GM12878 (cell line): ENCODE measurements around the gene UBE2E1. TPM values are rescaled to one million over a fixed set of nuclear protein-coding genes. Genes with fewer than 3 reads are reported as not detected.

Experiments
- BHLHE40 ChIP-seq, 2 experiments: fragments of 450-650 bp in 1 of 2; IDR thresholded peaks; 2 replicates each; pipeline ENCODE4 v1.6.1; 2011 to 2017; ENCODE audit warnings: low read depth in 2 of 2, borderline replicate concordance in 1 of 2, improper control_type of control experiment in 1 of 2, low read length in 1 of 2, mild to moderate bottlenecking in 1 of 2
- CHD2 ChIP-seq: IDR thresholded peaks from 2 replicates; pipeline ENCODE4 v1.6.1; 2011; ENCODE audit warnings: low read depth, low read length, improper control_type of control experiment, borderline replicate concordance
- ELK1 ChIP-seq: IDR thresholded peaks from 2 replicates; pipeline ENCODE4 v1.6.1; 2012; ENCODE audit warnings: low read depth, low read length, improper control_type of control experiment
- ESRRA ChIP-seq: IDR thresholded peaks from 2 replicates; pipeline ENCODE4 v1.6.1; 2012; ENCODE audit warnings: mild to moderate bottlenecking, low read length, improper control_type of control experiment
- GABPA ChIP-seq: IDR thresholded peaks from 2 replicates; pipeline ENCODE4 v1.6.1; 2014; ENCODE audit warnings: antibody characterized with exemption, low read depth, mild to moderate bottlenecking, inconsistent platforms
- IRF4 ChIP-seq: IDR thresholded peaks from 2 replicates; pipeline ENCODE4 v1.6.1; 2011; ENCODE audit warnings: low read depth, low read length
- NFIC ChIP-seq: IDR thresholded peaks from 2 replicates; pipeline ENCODE4 v1.6.1; 2012; ENCODE audit warnings: low read depth, mild to moderate bottlenecking, inconsistent platforms, low read length, moderate library complexity
- NFYA ChIP-seq: IDR thresholded peaks from 2 replicates; pipeline ENCODE4 v1.6.1; 2011; ENCODE audit warnings: low read depth, mild to moderate bottlenecking, low read length, improper control_type of control experiment, borderline replicate concordance
- RAD51 ChIP-seq: fragments of 450-650 bp; IDR thresholded peaks from 2 replicates; pipeline ENCODE4 v1.6.1; 2016; ENCODE audit warnings: moderate library complexity, mild to moderate bottlenecking, inconsistent platforms
- REST ChIP-seq: IDR thresholded peaks from 2 replicates; pipeline ENCODE4 v1.6.1; 2012; ENCODE audit warnings: mild to moderate bottlenecking, low read depth, low read length
- SP1 ChIP-seq: IDR thresholded peaks from one replicate; pipeline ENCODE4 v1.6.1; 2011; ENCODE audit warnings: low read depth, low read length
- TBL1XR1 ChIP-seq: IDR thresholded peaks from 2 replicates; pipeline ENCODE4 v1.6.1; 2012; ENCODE audit warnings: low read depth, low read length, improper control_type of control experiment
- TCF12 ChIP-seq: IDR thresholded peaks from 2 replicates; pipeline ENCODE4 v1.6.1; 2011; ENCODE audit warnings: low read depth, mild to moderate bottlenecking, low read length
- ZBTB4 ChIP-seq: fragments of 450-650 bp; formaldehyde crosslinking; IDR thresholded peaks from 2 replicates; pipeline ENCODE4 v1.4.0; 2022; ENCODE audit warnings: mild to moderate bottlenecking, moderate library complexity
- polyA plus RNA-seq, 11 experiments: library from polyadenylated mRNA; depleted of rRNA in 4 of 11; unstranded in 6 of 11; stranded (reverse) in 5 of 11; fragments of >200 nt; fragmentation: Nextera tagmentation in 4 of 11; fragmentation: Illumina TruSeq in 1 of 11; extraction: Ambion mirVana in 4 of 11; extraction: Trizol in 1 of 11; gene quantifications; 1 replicate in 1 of 11; 2 replicates in 10 of 11; pipeline versions ENCODE4 v1.2.1 to v1.2.3, GENCODE V29; 2011 to 2016; ENCODE audit warnings: inconsistent platforms in 2 of 11, missing spikeins in 2 of 11, low read depth in 1 of 11
- total RNA-seq, 4 experiments: library from RNA; depleted of rRNA in 3 of 4; stranded (reverse); fragments of >200 nt in 3 of 4; fragmentation: Illumina TruSeq in 1 of 4; extraction: Trizol in 1 of 4; gene quantifications; 2 replicates each; pipeline versions ENCODE4 v1.2.1 to v1.2.3, GENCODE V29; 2013 to 2021
- TF ChIP-seq, protein P1 (sequence below): fragments of 450-650 bp; IDR thresholded peaks from 2 replicates; pipeline ENCODE4 v1.6.1; 2018; ENCODE audit warnings: mild to moderate bottlenecking, low read depth, moderate library complexity; ENCODE audit not compliant: partially characterized antibody
- TF ChIP-seq, protein P2 (sequence below): fragments of 150-350 bp; IDR thresholded peaks from 2 replicates; pipeline ENCODE4 v1.6.1; 2016; ENCODE audit warnings: low read depth, low read length

Gene UBE2E1
- total and polyA plus RNA-seq, 10 of the 15 experiments (the other 5 are each of a cell fraction or from before 2014, with no cell fraction given): 18.7 to 425 (median 147) TPM

DNA sequence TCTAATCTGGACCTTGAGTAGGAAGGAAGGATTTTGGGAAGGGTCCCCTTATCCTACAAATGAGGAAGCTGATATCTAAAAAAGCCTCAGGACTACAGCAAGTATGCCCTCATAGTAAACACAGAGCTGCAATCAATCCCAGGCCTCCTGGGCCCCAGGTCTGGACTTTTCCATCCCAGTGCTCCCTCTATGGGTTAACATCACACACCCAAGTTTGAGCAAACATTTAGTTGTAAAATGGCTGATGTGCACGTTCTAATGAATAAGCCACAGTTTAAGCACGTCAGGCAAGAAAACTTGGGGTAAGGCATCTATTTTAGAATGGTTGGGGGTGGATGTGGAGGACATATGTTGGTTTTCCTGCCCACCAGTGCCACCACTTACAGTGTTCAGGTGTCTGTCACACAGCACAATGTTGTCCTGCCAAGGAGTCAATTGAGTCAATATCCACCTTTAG lies 44.3 kb upstream of the UBE2E1 start (continued):
- TF ChIP-seq ZBTB4 (no peak), ESRRA (no peak), ELK1 (no peak), SP1 (no peak), TCF12 (no peak), NFIC (no peak; the same call in none of the 2 replicates), BHLHE40 (IDR thresholded peaks at IDR 0.05; ENCODE audit: borderline replicate concordance in 1 of 2, low read depth in 2 of 2, low read length in 1 of 2) (peak; percentile 49 to 63), RAD51 (no peak), CHD2 (no peak), REST (no peak), TBL1XR1 (no peak), NFYA (no peak), IRF4 (no peak), GABPA (no peak)
- TF ChIP-seq, protein P1, sequence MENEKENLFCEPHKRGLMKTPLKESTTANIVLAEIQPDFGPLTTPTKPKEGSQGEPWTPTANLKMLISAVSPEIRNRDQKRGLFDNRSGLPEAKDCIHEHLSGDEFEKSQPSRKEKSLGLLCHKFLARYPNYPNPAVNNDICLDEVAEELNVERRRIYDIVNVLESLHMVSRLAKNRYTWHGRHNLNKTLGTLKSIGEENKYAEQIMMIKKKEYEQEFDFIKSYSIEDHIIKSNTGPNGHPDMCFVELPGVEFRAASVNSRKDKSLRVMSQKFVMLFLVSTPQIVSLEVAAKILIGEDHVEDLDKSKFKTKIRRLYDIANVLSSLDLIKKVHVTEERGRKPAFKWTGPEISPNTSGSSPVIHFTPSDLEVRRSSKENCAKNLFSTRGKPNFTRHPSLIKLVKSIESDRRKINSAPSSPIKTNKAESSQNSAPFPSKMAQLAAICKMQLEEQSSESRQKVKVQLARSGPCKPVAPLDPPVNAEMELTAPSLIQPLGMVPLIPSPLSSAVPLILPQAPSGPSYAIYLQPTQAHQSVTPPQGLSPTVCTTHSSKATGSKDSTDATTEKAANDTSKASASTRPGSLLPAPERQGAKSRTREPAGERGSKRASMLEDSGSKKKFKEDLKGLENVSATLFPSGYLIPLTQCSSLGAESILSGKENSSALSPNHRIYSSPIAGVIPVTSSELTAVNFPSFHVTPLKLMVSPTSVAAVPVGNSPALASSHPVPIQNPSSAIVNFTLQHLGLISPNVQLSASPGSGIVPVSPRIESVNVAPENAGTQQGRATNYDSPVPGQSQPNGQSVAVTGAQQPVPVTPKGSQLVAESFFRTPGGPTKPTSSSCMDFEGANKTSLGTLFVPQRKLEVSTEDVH: no peak
- TF ChIP-seq, protein P2, sequence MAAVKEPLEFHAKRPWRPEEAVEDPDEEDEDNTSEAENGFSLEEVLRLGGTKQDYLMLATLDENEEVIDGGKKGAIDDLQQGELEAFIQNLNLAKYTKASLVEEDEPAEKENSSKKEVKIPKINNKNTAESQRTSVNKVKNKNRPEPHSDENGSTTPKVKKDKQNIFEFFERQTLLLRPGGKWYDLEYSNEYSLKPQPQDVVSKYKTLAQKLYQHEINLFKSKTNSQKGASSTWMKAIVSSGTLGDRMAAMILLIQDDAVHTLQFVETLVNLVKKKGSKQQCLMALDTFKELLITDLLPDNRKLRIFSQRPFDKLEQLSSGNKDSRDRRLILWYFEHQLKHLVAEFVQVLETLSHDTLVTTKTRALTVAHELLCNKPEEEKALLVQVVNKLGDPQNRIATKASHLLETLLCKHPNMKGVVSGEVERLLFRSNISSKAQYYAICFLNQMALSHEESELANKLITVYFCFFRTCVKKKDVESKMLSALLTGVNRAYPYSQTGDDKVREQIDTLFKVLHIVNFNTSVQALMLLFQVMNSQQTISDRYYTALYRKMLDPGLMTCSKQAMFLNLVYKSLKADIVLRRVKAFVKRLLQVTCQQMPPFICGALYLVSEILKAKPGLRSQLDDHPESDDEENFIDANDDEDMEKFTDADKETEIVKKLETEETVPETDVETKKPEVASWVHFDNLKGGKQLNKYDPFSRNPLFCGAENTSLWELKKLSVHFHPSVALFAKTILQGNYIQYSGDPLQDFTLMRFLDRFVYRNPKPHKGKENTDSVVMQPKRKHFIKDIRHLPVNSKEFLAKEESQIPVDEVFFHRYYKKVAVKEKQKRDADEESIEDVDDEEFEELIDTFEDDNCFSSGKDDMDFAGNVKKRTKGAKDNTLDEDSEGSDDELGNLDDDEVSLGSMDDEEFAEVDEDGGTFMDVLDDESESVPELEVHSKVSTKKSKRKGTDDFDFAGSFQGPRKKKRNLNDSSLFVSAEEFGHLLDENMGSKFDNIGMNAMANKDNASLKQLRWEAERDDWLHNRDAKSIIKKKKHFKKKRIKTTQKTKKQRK: no peak
